Activated effector memory CD4-positive, alpha-beta T cell treated with Interleukin-2 at 50 U/mL for 16 hours (primary cell): ENCODE measurements around the gene GSDME.
"Not testable (repeated sequence)": the region's sequence is repeated elsewhere in the genome, so short reads cannot be mapped to it uniquely, and the experiment has no call there.

Experiments used
- DNase-seq: peaks from one replicate; pipeline ENCODE4 v3.0.0-alpha.2; 2020

The GSDME gene

GRCh38 chr7:24740871-24741270, 16.4 kb downstream of the GSDME start:
- no peak for DNase-seq

GRCh38 chr7:24739306-24739705, 18.0 kb downstream of the GSDME start:
- no peak for DNase-seq

GRCh38 chr7:24738577-24738976, 18.7 kb downstream of the GSDME start:
- DNase-seq = no peak

- DNase-seq = no peak
Measured at GRCh38 chr7:24737281-24737680, 20.0 kb downstream of the GSDME start.

GRCh38 chr7:24735594-24735993, 21.7 kb downstream of the GSDME start:
- not testable (repeated sequence) for DNase-seq

GRCh38 chr7:24734306-24734705, 23.0 kb downstream of the GSDME start:
- DNase-seq = no peak

GRCh38 chr7:24733414-24734060, 23.7 kb downstream of the GSDME start:
- DNase-seq = no peak

GRCh38 chr7:24732646-24733413, 24.4 kb downstream of the GSDME start:
- no peak for DNase-seq

- no peak for DNase-seq
Measured at GRCh38 chr7:24731313-24731712, 26.0 kb downstream of the GSDME start.

GRCh38 chr7:24730018-24730369, 27.3 kb downstream of the GSDME start:
- DNase-seq = no peak

- no peak for DNase-seq
Measured at GRCh38 chr7:24729365-24730017, 27.8 kb downstream of the GSDME start.

GRCh38 chr7:24728503-24729364, 28.5 kb downstream of the GSDME start:
- no peak for DNase-seq

GRCh38 chr7:24728121-24728500, 29.2 kb downstream of the GSDME start:
- no peak for DNase-seq

GRCh38 chr7:24727154-24728120, 29.8 kb downstream of the GSDME start:
- DNase-seq = no peak

- no peak for DNase-seq
Measured at GRCh38 chr7:24725554-24726241, 31.6 kb downstream of the GSDME start.

- DNase-seq = no peak
Measured at GRCh38 chr7:24724451-24725190, 32.6 kb downstream of the GSDME start.

- DNase-seq = no peak
Measured at GRCh38 chr7:24723178-24723530, 34.1 kb downstream of the GSDME start.

- no peak for DNase-seq
Measured at GRCh38 chr7:24722386-24723177, 34.7 kb downstream of the GSDME start.

- no peak for DNase-seq
Measured at GRCh38 chr7:24721481-24722001, 35.7 kb downstream of the GSDME start.

GRCh38 chr7:24720283-24720682, 37.0 kb downstream of the GSDME start:
- no peak for DNase-seq
